ENCODE results near the gene PDSS2. TPM values are rescaled to one million over a fixed set of nuclear protein-coding genes. Genes with fewer than 3 reads are reported as not detected.

Gene PDSS2
- total RNA-seq, 1 donor from 2014 or later: 14.9 TPM

DNA sequence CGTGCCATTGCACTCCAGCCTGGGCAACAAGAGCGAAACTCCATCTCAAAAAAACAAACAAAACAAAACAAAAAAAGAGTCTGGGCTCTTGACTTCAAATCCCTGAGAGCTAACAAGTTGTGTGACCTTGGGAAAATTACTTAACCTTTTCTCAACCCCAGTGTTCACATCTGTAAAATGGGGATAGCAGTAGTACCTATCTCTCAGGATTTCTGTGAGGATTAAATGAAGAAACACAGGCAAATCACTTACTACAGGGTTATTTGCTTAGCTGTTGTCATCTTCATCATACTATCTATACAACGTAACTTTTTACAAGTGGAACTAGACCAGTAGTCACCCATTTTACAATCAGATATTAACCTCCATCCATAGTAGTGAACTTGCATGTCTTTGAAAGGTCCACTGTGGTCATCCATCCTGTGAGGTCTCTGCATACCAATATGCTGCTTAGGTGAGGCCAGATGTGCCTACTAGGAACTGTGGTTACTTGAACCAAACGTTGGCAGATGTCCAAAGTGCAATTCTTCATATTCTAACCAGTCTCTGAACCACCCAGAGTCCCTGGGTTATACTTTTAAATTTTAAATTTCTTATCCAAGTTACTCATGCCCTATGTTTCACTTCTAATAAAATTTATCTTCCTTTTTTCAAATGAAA, 215.2 kb downstream of the PDSS2 start:
- DNase-seq (ENCODE audit: low read depth, low spot score): no peak
- Mint-ChIP-seq H3K27ac (ENCODE audit: unreplicated experiment) (no peak overlapping the region), H3K36me3 (ENCODE audit: low read depth) (peaks cover 4% of the 10 kb centered on the region), H3K9me3 (peaks cover 4% of the 10 kb centered on the region), H3K27me3 (ENCODE audit: low read depth) (no peaks in the 10 kb centered on the region), H3K4me1 (peaks cover 22% of the 10 kb centered on the region), H3K4me3 (no peak overlapping the region)
- TF ChIP-seq, protein P1, sequence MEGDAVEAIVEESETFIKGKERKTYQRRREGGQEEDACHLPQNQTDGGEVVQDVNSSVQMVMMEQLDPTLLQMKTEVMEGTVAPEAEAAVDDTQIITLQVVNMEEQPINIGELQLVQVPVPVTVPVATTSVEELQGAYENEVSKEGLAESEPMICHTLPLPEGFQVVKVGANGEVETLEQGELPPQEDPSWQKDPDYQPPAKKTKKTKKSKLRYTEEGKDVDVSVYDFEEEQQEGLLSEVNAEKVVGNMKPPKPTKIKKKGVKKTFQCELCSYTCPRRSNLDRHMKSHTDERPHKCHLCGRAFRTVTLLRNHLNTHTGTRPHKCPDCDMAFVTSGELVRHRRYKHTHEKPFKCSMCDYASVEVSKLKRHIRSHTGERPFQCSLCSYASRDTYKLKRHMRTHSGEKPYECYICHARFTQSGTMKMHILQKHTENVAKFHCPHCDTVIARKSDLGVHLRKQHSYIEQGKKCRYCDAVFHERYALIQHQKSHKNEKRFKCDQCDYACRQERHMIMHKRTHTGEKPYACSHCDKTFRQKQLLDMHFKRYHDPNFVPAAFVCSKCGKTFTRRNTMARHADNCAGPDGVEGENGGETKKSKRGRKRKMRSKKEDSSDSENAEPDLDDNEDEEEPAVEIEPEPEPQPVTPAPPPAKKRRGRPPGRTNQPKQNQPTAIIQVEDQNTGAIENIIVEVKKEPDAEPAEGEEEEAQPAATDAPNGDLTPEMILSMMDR (conservative IDR thresholded peaks at IDR 0.05): no peak

DNA sequence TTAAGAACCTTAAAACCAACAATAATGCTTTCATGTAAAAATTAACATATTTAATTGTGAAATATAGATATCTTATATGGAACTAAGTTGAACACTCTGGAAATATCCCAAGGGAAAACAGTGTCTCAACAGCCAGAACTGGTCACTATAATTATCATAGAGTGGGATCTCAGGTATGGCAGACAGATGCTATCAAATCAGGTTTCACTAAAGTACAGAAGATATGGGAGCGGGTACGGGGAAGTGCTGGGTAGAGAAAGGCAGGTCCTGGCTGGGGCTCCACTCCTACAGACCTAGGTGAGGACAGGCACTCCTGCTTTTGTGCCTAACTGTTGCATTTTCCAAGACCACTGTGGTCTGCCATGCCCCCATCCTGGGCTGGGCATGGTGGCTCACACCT, 215.9 kb downstream of the PDSS2 start:
- H3K36me3 Mint-ChIP-seq (ENCODE audit: low read depth): peaks cover 4% of the 10 kb centered on the region
- H3K9me3 Mint-ChIP-seq: peaks cover 4% of the 10 kb centered on the region
- TF ChIP-seq, protein P1 (conservative IDR thresholded peaks at IDR 0.05): no peak
- H3K27ac Mint-ChIP-seq (ENCODE audit: unreplicated experiment): no peak overlapping the region
- no peaks in the 10 kb centered on the region for H3K27me3 Mint-ChIP-seq (ENCODE audit: low read depth)
- no peak overlapping the region for H3K4me3 Mint-ChIP-seq
- DNase-seq (ENCODE audit: low read depth, low spot score): no peak
- peaks cover 22% of the 10 kb centered on the region for H3K4me1 Mint-ChIP-seq

DNA sequence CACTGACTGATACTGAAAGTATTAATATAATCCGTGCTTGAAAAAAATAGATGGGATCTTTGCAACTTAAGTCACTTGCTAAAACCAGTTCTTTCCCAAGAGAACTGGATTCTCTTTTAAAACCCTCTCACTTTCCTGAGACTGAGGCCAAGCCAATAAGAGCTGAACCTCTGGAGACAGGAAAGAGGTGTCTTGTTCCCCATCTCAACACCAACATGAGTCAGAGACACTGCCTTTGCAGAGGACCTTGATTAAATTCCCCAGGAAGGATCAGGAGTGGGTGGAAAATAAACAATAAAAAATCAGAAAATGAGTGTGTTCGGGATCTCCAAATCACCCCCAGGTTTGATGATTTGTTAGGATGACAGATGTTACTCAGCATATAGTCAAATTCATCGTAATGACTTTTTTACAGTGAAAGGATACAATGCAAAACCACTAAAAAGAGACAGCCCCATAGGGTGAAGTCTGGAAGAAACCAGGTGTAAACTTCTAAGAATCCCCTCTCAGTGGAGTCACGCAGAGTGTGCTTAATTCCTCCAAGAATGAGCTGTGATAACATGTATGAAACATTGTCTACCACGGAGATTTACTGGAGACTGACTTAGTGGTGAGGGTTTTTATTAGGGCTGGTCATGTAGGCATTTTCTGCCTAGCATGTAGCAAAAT, 221.2 kb downstream of the PDSS2 start:
- DNase-seq (ENCODE audit: low read depth, low spot score): no peak
- no peak overlapping the region for H3K4me3 Mint-ChIP-seq
- no peak overlapping the region for H3K27ac Mint-ChIP-seq (ENCODE audit: unreplicated experiment)
- TF ChIP-seq, protein P1 (conservative IDR thresholded peaks at IDR 0.05): no peak
- H3K27me3 Mint-ChIP-seq (ENCODE audit: low read depth): no peaks in the 10 kb centered on the region
- H3K4me1 Mint-ChIP-seq: peaks cover 9% of the 10 kb centered on the region
- peaks cover 15% of the 10 kb centered on the region for H3K36me3 Mint-ChIP-seq (ENCODE audit: low read depth)
- H3K9me3 Mint-ChIP-seq: peaks cover 11% of the 10 kb centered on the region

DNA sequence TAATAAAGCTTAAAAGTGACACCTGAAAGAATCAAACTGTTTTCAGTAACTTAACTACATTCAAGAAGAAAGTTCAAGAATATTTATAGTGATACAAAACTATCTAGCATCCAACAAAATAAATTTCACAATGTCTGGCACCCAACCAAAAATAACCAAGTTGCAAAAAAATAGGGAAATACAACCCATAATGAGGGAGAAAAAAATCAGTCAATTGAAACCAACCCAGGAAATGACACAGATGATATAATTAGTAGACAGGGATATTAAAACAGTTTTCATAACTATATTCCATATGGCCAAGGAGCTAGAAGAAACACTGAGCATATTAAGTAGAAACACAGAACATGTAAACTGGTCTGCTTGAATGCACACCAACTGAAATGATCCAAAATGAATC, 223.9 kb downstream of the PDSS2 start:
- no peak overlapping the region for H3K4me3 Mint-ChIP-seq
- no peak for DNase-seq (ENCODE audit: low read depth, low spot score)
- no peaks in the 10 kb centered on the region for H3K27me3 Mint-ChIP-seq (ENCODE audit: low read depth)
- TF ChIP-seq, protein P1 (conservative IDR thresholded peaks at IDR 0.05): no peak
- peaks cover 7% of the 10 kb centered on the region for H3K9me3 Mint-ChIP-seq
- no peak overlapping the region for H3K27ac Mint-ChIP-seq (ENCODE audit: unreplicated experiment)
- H3K36me3 Mint-ChIP-seq (ENCODE audit: low read depth): peaks cover 11% of the 10 kb centered on the region
- H3K4me1 Mint-ChIP-seq: peaks cover 18% of the 10 kb centered on the region

DNA sequence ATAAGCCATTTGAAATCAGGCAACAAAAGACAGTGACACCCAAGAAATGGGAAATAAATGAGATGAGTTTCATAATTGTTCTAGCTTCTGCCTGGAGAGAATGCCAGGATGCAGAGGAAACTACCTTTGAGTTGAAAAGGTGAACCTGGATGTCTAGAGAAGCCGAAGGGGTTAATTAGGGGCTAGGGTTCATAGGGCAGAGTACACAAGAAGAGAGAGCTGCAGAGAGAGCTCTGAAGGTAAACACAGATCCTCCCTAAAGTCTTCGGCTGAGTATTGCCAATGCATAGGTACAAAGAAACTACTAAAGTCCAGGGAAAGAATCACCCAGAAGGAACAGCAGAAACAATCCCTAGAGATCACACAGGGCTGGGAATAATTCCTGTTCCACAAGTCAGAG, 224.4 kb downstream of the PDSS2 start:
- no peak overlapping the region for H3K4me3 Mint-ChIP-seq
- H3K36me3 Mint-ChIP-seq (ENCODE audit: low read depth): peaks cover 11% of the 10 kb centered on the region
- TF ChIP-seq, protein P1 (conservative IDR thresholded peaks at IDR 0.05): no peak

More for the DNA sequence above, 224.4 kb downstream of the PDSS2 start:
- Mint-ChIP-seq H3K27ac (ENCODE audit: unreplicated experiment) (peak overlapping the region; percentile 27), H3K9me3 (peaks cover 7% of the 10 kb centered on the region), H3K27me3 (ENCODE audit: low read depth) (no peaks in the 10 kb centered on the region), H3K4me1 (peaks cover 21% of the 10 kb centered on the region)
- no peak for DNase-seq (ENCODE audit: low read depth, low spot score)

Measured in neural crest cell (in vitro differentiated cells).